PC-9 (cell line): Measurements from ENCODE around the gene NEU1. TPM values are rescaled to one million over a fixed set of nuclear protein-coding genes. Genes with fewer than 3 reads are reported as not detected.

Source experiments
- BruUV-seq: library from RNA; stranded (reverse); fragments of 400-500 nt; replicated peaks from 2 replicates; lab custom pipeline; 2021; lab: Mats Ljungman, UMichigan
- CTCF ChIA-PET: fragments of 300-600 bp; sonication (Branson Sonifier 250); formaldehyde crosslinking; loops from one replicate; lab custom pipeline; 2022; ENCODE audit warnings: antibody characterized with exemption; lab: Charles Lee
- POLR2A ChIA-PET: fragments of 300-600 bp; sonication (Branson Sonifier 250); formaldehyde crosslinking; loops from one replicate; lab custom pipeline; 2022; ENCODE audit warnings: antibody characterized with exemption; ENCODE audit not compliant: unreplicated experiment; lab: Charles Lee
- DNase-seq, 2 experiments: peaks; one replicate each; pipeline versions ENCODE4 v3.0.0 to v3.0.0-alpha.2; 2015 to 2022; ENCODE audit warnings: mixed read lengths in 1 of 2
- H2AFZ ChIP-seq: fragments of 200-600 bp; sonication (generic); 2 replicates; pipeline ENCODE4 v1.8.1; 2017; ENCODE audit warnings: antibody characterized with exemption
- H3F3A ChIP-seq: fragments of 200-600 bp; sonication (generic); 2 replicates; pipeline ENCODE4 v1.8.1; 2017; ENCODE audit warnings: antibody characterized with exemption, mild to moderate bottlenecking, low read depth; ENCODE audit not compliant: insufficient read depth
- H3K27ac ChIP-seq: fragments of 200-600 bp; sonication (generic); 2 replicates; pipeline ENCODE4 v1.6.1; 2016; ENCODE audit warnings: mixed run types
- H3K27me3 ChIP-seq: fragments of 200-600 bp; sonication (generic); 2 replicates; pipeline ENCODE4 v1.6.1; 2016; ENCODE audit warnings: low read depth, mixed run types; ENCODE audit not compliant: insufficient read depth
- H3K36me3 ChIP-seq: fragments of 200-600 bp; sonication (generic); 2 replicates; pipeline ENCODE4 v1.6.1; 2016; ENCODE audit warnings: low read depth, mixed run types
- H3K4me1 ChIP-seq: fragments of 200-600 bp; sonication (generic); replicated peaks from 2 replicates; pipeline ENCODE4 v1.6.1; 2016; ENCODE audit warnings: mixed run types; ENCODE audit not compliant: insufficient read depth
- H3K4me2 ChIP-seq: fragments of 200-600 bp; sonication (generic); 2 replicates; pipeline ENCODE4 v1.6.1; 2017; ENCODE audit warnings: mixed run types
- H3K4me3 ChIP-seq: fragments of 200-600 bp; sonication (generic); 2 replicates; pipeline ENCODE4 v1.6.1; 2016; ENCODE audit warnings: mixed run types
- H3K79me2 ChIP-seq: fragments of 200-600 bp; sonication (generic); 2 replicates; pipeline ENCODE4 v1.6.1; 2017; ENCODE audit warnings: low read depth, mixed run types
- H3K9me2 ChIP-seq: fragments of 200-600 bp; sonication (generic); 2 replicates; pipeline ENCODE4 v1.8.1; 2017; ENCODE audit warnings: mild to moderate bottlenecking; ENCODE audit not compliant: insufficient read depth
- H3K9me3 ChIP-seq: fragments of 200-600 bp; sonication (generic); 2 replicates; pipeline ENCODE4 v1.8.1; 2016; ENCODE audit warnings: low read depth; ENCODE audit not compliant: insufficient read depth
- H4K20me1 ChIP-seq: fragments of 200-600 bp; sonication (generic); 2 replicates; pipeline ENCODE4 v1.8.1; 2017; ENCODE audit not compliant: insufficient read depth
- CTCF ChIP-seq: fragments of 200-600 bp; sonication (generic); conservative IDR thresholded peaks from 2 replicates; pipeline ENCODE4 v1.6.1; 2017; ENCODE audit warnings: mixed run types, antibody characterized with exemption, mild to moderate bottlenecking, moderate library complexity
- EZH2 ChIP-seq: fragments of 200-600 bp; sonication (generic); IDR thresholded peaks from 2 replicates; pipeline ENCODE4 v1.8.0; 2017; ENCODE audit warnings: antibody characterized with exemption, low read depth
- intact Hi-C: fragments of 100-400 bp; cut with micrococcal nuclease; formaldehyde crosslinking; loops from one replicate; pipeline ENCODE4 v1.10.0; 2022; ENCODE audit not compliant: unreplicated experiment
- total RNA-seq: library from RNA; stranded (reverse); gene quantifications from 2 replicates; pipeline ENCODE4 v1.2.3, GENCODE V29; 2021

The NEU1 gene
- total RNA-seq, 1 experiment from 2014 or later: 23.4 TPM

- no peaks in the 10 kb centered on the region for H4K20me1 ChIP-seq
- H3K27me3 ChIP-seq: no peaks in the 10 kb centered on the region
- no peak for DNase-seq
- intact Hi-C loops: no loop called here
- H3K9me3 ChIP-seq: no peaks in the 10 kb centered on the region
- H2AFZ ChIP-seq: no peak overlapping the region
- H3K4me3 ChIP-seq: no peak overlapping the region
- POLR2A ChIA-PET: no interaction called here
- no peak overlapping the region for H3K27ac ChIP-seq
- no peaks in the 10 kb centered on the region for H3K79me2 ChIP-seq
- TF ChIP-seq CTCF (no peak), EZH2 (no peak)
- no peaks in the 10 kb centered on the region for H3K36me3 ChIP-seq
- CTCF ChIA-PET: no interaction called here
- H3F3A ChIP-seq: peaks cover 22% of the 10 kb centered on the region
- no peaks in the 10 kb centered on the region for H3K9me2 ChIP-seq
- no TSS peak for BruUV-seq
- no peak overlapping the region for H3K4me2 ChIP-seq
- H3K4me1 ChIP-seq: peaks cover 23% of the 10 kb centered on the region
Measured at GRCh38 chr6:31861150-31861549, 1.5 kb downstream of the NEU1 start.

- ChIA-PET CTCF (no interaction called here), POLR2A (no interaction called here)
- Histone ChIP-seq H2AFZ (no peak overlapping the region), H3K79me2 (no peaks in the 10 kb centered on the region), H3K27me3 (no peaks in the 10 kb centered on the region), H3K36me3 (no peaks in the 10 kb centered on the region), H4K20me1 (no peaks in the 10 kb centered on the region), H3K4me2 (no peak overlapping the region), H3K9me2 (no peaks in the 10 kb centered on the region), H3K4me3 (no peak overlapping the region), H3K9me3 (no peaks in the 10 kb centered on the region), H3F3A (peaks cover 19% of the 10 kb centered on the region; the same call in 1 of the 2 replicates), H3K4me1 (peaks cover 19% of the 10 kb centered on the region), H3K27ac (no peak overlapping the region)
- no peak for DNase-seq
- intact Hi-C loops: no loop called here
- TF ChIP-seq EZH2: no peak
- no peak for TF ChIP-seq CTCF
- BruUV-seq: no TSS peak
Measured at GRCh38 chr6:31860349-31860748, 2.3 kb downstream of the NEU1 start.

- Histone ChIP-seq H3K27me3 (no peaks in the 10 kb centered on the region), H3K4me1 (peaks cover 15% of the 10 kb centered on the region), H3F3A (peaks cover 15% of the 10 kb centered on the region; the same call in 1 of the 2 replicates), H2AFZ (no peak overlapping the region), H3K4me2 (no peak overlapping the region), H4K20me1 (no peaks in the 10 kb centered on the region), H3K9me3 (no peaks in the 10 kb centered on the region), H3K9me2 (no peaks in the 10 kb centered on the region), H3K4me3 (no peak overlapping the region), H3K27ac (no peak overlapping the region), H3K79me2 (no peaks in the 10 kb centered on the region), H3K36me3 (no peaks in the 10 kb centered on the region)
- ChIA-PET CTCF (no interaction called here), POLR2A (no interaction called here)
- TF ChIP-seq EZH2: no peak
- no peak for TF ChIP-seq CTCF
- intact Hi-C loops: no loop called here
- DNase-seq: no peak
- BruUV-seq: no TSS peak
Measured at GRCh38 chr6:31859923-31860322, 2.7 kb downstream of the NEU1 start.
